HG03066 (cell line): ENCODE data around the gene COL5A1.

ENCODE experiments used
- ATAC-seq: cut with Tn5 transposase; IDR thresholded peaks from one replicate; pipeline ENCODE4 v1.9.1; 2021; ENCODE audit warnings: low read depth; ENCODE audit not compliant: unreplicated experiment

COL5A1 gene

GRCh38 chr9:134804871-134805270 is 163.3 kb downstream of the COL5A1 start:
- ATAC-seq = no peak

GRCh38 chr9:134807716-134808446 is 166.3 kb downstream of the COL5A1 start:
- ATAC-seq = no peak

- ATAC-seq = no peak
Measured at GRCh38 chr9:134808447-134808792, 166.8 kb downstream of the COL5A1 start.

GRCh38 chr9:134809292-134809691 is 167.7 kb downstream of the COL5A1 start:
- ATAC-seq = no peak

- no peak for ATAC-seq
Measured at GRCh38 chr9:134809826-134810225, 168.2 kb downstream of the COL5A1 start.

- ATAC-seq = no peak
Measured at GRCh38 chr9:134811079-134811672, 169.6 kb downstream of the COL5A1 start.

- no peak for ATAC-seq
Measured at GRCh38 chr9:134811673-134812342, 170.2 kb downstream of the COL5A1 start.

GRCh38 chr9:134812343-134812673 is 170.7 kb downstream of the COL5A1 start:
- ATAC-seq = no peak

- ATAC-seq = no peak
Measured at GRCh38 chr9:134813841-134814240, 172.2 kb downstream of the COL5A1 start.

- ATAC-seq = no peak
Measured at GRCh38 chr9:134814598-134815215, 173.1 kb downstream of the COL5A1 start.

- ATAC-seq = no peak
Measured at GRCh38 chr9:134815435-134816214, 174.0 kb downstream of the COL5A1 start.

GRCh38 chr9:134816264-134816663 is 174.7 kb downstream of the COL5A1 start:
- ATAC-seq = no peak

- no peak for ATAC-seq
Measured at GRCh38 chr9:134818000-134818568, 176.5 kb downstream of the COL5A1 start.

GRCh38 chr9:134818591-134818990 is 177.0 kb downstream of the COL5A1 start:
- ATAC-seq = no peak

- ATAC-seq = no peak
Measured at GRCh38 chr9:134820901-134821300, 179.3 kb downstream of the COL5A1 start.

GRCh38 chr9:134822541-134822940 is 180.9 kb downstream of the COL5A1 start:
- ATAC-seq = no peak

- ATAC-seq = no peak
Measured at GRCh38 chr9:134823623-134824022, 182.0 kb downstream of the COL5A1 start.

- ATAC-seq = no peak
Measured at GRCh38 chr9:134824583-134824982, 183.0 kb downstream of the COL5A1 start.

GRCh38 chr9:134825025-134825424 is 183.4 kb downstream of the COL5A1 start:
- ATAC-seq = no peak
